HG02759 (cell line): ENCODE measurements around the gene CTXN3.
A peak's percentile ranks its signal among the peaks of the same experiment; 100 is the strongest.

Experiments
- ATAC-seq: cut with Tn5 transposase; IDR thresholded peaks from one replicate; pipeline ENCODE4 v1.9.1; 2021; ENCODE audit warnings: mild to moderate bottlenecking, moderate library complexity; ENCODE audit not compliant: unreplicated experiment

The CTXN3 gene

DNA sequence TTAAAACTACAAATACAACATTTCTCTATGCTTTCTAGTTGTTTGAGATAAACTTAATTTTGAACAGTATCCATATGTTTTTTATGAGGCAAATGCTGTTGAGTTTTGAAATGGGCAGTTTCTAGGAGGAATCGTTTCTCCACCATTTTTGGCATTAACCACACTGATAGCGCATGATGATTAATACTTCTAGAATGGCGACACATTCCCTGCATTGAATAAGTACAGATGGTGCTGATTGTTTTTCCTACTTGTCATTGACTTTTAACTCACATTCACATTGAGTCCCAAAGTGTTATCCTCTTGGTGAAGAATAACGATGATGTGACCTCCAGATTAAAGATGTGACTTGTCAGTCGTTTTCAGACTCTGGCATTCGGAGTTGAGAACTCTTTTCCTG is 47.8 kb downstream of the CTXN3 start:
- ATAC-seq = no peak

- ATAC-seq = no peak
These were observed 49.2 kb downstream of the CTXN3 start for GRCh38 chr5:127697894-127698600.

GRCh38 chr5:127699416-127699815 is 50.5 kb downstream of the CTXN3 start:
- no peak for ATAC-seq

DNA sequence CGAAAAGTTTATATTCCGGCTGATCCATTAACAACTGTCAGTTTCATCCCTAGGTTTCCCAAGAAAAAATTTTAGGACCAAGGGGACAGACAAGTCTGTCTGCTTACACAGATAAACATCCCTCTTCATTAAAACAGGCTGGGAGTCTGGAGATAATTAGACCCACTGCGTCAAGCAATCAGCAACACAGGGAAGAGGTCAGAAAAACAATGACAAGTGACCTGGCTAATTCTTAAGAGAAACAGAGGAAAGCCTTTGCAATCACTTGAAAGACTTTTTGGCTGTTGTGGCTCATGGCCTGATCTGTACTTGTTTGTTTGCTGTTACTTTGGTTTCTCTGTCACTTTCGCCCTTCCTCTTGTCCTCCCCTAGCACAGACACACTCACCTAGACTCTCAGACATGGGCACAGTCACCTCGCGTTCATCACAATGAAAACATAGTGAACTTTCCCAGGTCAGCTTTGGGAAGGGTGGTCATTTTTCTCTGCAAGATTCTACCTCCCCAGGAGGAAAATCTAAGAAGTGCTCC is 51.4 kb downstream of the CTXN3 start:
- no peak for ATAC-seq

DNA sequence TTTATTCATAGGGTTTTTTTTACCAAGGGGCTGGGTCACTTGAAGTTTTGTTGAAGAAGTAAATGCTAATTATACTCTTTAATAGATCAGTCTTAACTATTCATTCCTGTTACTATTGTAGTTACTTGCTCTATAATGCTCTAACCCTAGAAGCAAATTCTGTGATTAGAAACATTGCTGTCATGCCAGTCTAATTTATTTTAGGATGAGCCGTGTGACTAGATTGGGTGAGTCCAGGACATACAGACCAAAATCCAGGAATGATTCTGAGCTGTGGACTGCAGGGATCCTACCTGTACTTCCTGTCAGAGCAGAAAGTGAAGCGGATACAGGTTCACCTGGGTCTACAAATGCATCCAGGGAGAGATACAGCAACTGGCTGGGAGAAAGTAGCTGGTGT is 53.6 kb downstream of the CTXN3 start:
- no peak for ATAC-seq

GRCh38 chr5:127702926-127703561 is 54.2 kb downstream of the CTXN3 start, which contains the start of gene CCDC192:
CCDC192 (plus strand) TSS chr5:127703391; CDS start chr5:127703446, 55 bp downstream.
- no peak for ATAC-seq

GRCh38 chr5:127705120-127705892 is 56.4 kb downstream of the CTXN3 start:
- ATAC-seq = peak; percentile 65

GRCh38 chr5:127706691-127707090 is 57.8 kb downstream of the CTXN3 start:
- ATAC-seq = no peak

GRCh38 chr5:127707209-127707608 is 58.3 kb downstream of the CTXN3 start:
- no peak for ATAC-seq
